ENCODE results near the gene OR2A2. TPM values are rescaled to one million over a fixed set of nuclear protein-coding genes. Genes with fewer than 3 reads are reported as not detected.

Gene OR2A2
- total RNA-seq, 1 donor from 2014 or later, result not detected

DNA sequence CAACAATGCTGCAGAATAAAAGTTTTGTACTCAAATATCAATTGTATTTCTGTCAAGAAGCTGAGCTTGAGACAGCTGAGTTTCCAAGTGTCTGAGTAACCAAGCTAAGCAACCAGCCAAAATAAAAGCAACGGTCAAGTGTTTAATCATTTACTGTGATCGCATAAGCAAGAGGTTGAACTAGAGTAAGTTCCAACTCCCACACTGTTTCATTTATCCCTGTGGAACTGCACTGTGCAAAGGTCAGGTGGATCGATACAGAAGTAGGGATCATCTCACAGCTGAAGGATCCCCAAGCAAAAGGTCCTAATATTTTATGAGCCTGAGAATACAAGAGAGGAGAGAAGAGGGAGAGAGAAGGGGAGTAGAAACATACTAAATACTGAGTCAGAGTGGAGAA is 35.0 kb downstream of the OR2A2 start:
- H3K36me3 ChIP-seq (ENCODE audit: control insufficient read depth, insufficient read depth, low read length), result no peaks in the 10 kb centered on the region
- H3K4me3 ChIP-seq (ENCODE audit: low read depth, low read length), result no peak overlapping the region
- DNase-seq (ENCODE audit: low read depth) (no peak), FAIRE-seq (no peak)
- TF ChIP-seq, protein P1, sequence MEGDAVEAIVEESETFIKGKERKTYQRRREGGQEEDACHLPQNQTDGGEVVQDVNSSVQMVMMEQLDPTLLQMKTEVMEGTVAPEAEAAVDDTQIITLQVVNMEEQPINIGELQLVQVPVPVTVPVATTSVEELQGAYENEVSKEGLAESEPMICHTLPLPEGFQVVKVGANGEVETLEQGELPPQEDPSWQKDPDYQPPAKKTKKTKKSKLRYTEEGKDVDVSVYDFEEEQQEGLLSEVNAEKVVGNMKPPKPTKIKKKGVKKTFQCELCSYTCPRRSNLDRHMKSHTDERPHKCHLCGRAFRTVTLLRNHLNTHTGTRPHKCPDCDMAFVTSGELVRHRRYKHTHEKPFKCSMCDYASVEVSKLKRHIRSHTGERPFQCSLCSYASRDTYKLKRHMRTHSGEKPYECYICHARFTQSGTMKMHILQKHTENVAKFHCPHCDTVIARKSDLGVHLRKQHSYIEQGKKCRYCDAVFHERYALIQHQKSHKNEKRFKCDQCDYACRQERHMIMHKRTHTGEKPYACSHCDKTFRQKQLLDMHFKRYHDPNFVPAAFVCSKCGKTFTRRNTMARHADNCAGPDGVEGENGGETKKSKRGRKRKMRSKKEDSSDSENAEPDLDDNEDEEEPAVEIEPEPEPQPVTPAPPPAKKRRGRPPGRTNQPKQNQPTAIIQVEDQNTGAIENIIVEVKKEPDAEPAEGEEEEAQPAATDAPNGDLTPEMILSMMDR (IDR thresholded peaks at IDR 0.05; ENCODE audit: insufficient read depth, low read length, severe bottlenecking), result no peak
- H3K27me3 ChIP-seq (ENCODE audit: control insufficient read depth, insufficient read depth, low read length), result no peaks in the 10 kb centered on the region

DNA sequence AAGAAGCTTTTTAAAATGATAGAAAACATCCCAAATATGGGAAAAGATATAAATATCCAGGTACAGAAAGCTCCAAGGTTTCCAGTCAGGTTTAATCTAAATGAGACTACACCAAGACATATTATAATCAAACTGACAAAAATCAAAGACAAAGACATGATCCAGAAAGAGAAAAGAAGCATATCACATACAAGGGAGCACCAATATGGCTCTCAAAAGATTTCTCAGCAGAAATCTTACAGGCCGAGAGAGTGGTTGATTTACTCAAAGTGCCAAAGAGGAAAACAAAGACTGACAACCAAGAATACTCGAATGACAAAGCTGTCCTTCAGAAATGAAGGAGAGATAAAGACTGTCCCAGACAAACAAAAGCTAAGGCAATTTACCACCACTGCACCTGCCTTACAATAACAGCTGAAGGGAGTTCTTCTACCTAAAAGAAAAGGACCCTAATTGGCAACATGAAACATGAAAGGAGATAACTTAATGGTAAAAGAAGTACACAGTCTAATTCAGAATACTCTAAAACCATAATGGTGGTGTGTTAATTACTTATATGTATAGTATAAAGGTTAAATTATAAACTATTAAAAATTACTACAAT is 38.9 kb downstream of the OR2A2 start:
- Histone ChIP-seq H3K27me3 (ENCODE audit: control insufficient read depth, insufficient read depth, low read length) (no peaks in the 10 kb centered on the region), H3K36me3 (ENCODE audit: control insufficient read depth, insufficient read depth, low read length) (no peaks in the 10 kb centered on the region), H3K4me3 (ENCODE audit: low read depth, low read length) (no peak overlapping the region)
- FAIRE-seq (no peak), DNase-seq (ENCODE audit: low read depth) (no peak)
- TF ChIP-seq, protein P1 (IDR thresholded peaks at IDR 0.05; ENCODE audit: insufficient read depth, low read length, severe bottlenecking), result no peak

DNA sequence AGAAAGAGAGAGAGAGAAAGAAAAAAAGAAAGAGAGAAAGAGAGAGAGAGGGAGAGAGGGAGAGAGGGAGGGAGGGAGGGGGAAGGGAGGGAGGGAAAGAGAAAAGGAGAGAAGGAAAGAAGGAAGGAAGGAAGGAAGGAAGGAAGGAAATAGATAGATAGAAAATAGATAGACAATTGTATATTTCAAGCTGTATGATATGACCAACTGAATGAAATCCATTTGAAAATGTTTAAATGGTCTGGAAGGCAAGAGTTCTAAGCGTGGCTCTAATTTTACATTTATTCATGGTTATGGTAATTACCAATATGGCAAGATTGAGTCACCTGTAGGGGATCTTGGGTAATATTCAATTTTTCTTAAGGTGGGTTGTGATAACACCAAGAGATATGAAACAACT is 49.5 kb downstream of the OR2A2 start:
- no peaks in the 10 kb centered on the region for H3K36me3 ChIP-seq (ENCODE audit: control insufficient read depth, insufficient read depth, low read length)
- DNase-seq (ENCODE audit: low read depth) (no peak), FAIRE-seq (no peak)
- TF ChIP-seq, protein P1 (IDR thresholded peaks at IDR 0.05; ENCODE audit: insufficient read depth, low read length, severe bottlenecking), result no peak
- no peaks in the 10 kb centered on the region for H3K27me3 ChIP-seq (ENCODE audit: control insufficient read depth, insufficient read depth, low read length)
- H3K4me3 ChIP-seq (ENCODE audit: low read depth, low read length), result no peak overlapping the region

Other genes starting within 250 kb of the OR2A2 start
- 12.3 and 17.6 TPM in 2 replicates for gene TCAF1, start 207.4 kb upstream of the OR2A2 start, total RNA-seq
- gene OR2F2, start 174.3 kb upstream of the OR2A2 start, total RNA-seq, result not detected in 2 replicates
- gene OR2F1, start 154.7 kb upstream of the OR2A2 start, total RNA-seq, result not detected in 2 replicates
- not detected in 2 replicates for gene OR6B1, start 109.3 kb upstream of the OR2A2 start, total RNA-seq
- gene OR2A5, start 60.6 kb upstream of the OR2A2 start, total RNA-seq, result not detected in 2 replicates
- not detected in 2 replicates for gene OR2A25, start 39.8 kb upstream of the OR2A2 start, total RNA-seq
- not detected in 2 replicates for gene OR2A12, start 23.3 kb upstream of the OR2A2 start, total RNA-seq
- not detected in 2 replicates for gene OR2A14, start 13.6 kb downstream of the OR2A2 start, total RNA-seq
- 0.53 and 2.2 TPM in 2 replicates for gene CTAGE4, start 73.9 kb downstream of the OR2A2 start, total RNA-seq
- gene ARHGEF35, start 86.2 kb downstream of the OR2A2 start, total RNA-seq, result 25.8 and 30.3 TPM in 2 replicates
- gene OR2A42, start 130.0 kb downstream of the OR2A2 start, total RNA-seq, result not detected in 2 replicates
- gene OR2A7, start 155.2 kb downstream of the OR2A2 start, total RNA-seq, result 0.53 and 1.7 TPM in 2 replicates
- 1.7 and 2.4 TPM in 2 replicates for gene CTAGE8, start 159.7 kb downstream of the OR2A2 start, total RNA-seq
- gene OR2A1, start 202.8 kb downstream of the OR2A2 start, total RNA-seq, result not detected in 2 replicates
- 10.5 and 14.3 TPM in 2 replicates for gene ARHGEF5, start 245.8 kb downstream of the OR2A2 start, total RNA-seq